GM13976 (cell line): ENCODE results near the gene BSPH1.
"Not testable (repeated sequence)": the region's sequence is repeated elsewhere in the genome, so short reads cannot be mapped to it uniquely, and the experiment has no call there.

Source experiments
- DNase-seq: peaks from one replicate; pipeline ENCODE4 v3.0.0; 2012; ENCODE audit warnings: low spot score
- CTCF ChIP-seq: IDR thresholded peaks from 2 replicates; pipeline ENCODE4 v1.5.1; 2012; ENCODE audit warnings: borderline replicate concordance, mild to moderate bottlenecking; ENCODE audit not compliant: insufficient read depth; ENCODE audit errors: extremely low read depth, missing control alignments, control extremely low read depth
- in situ Hi-C: fragments of 300-500 bp; cut with MboI; formaldehyde crosslinking; loops from one replicate; pipeline ENCODE4 v1.12.0; 2022; ENCODE audit warnings: low sequenced_read_pairs, mixed read lengths, inconsistent platforms; ENCODE audit not compliant: unreplicated experiment

Gene BSPH1

GRCh38 chr19:47920107-47920506 is 71.9 kb downstream of the BSPH1 start:
- in situ Hi-C loops: not testable (repeated sequence)
- peak; percentile 43 for TF ChIP-seq CTCF

More at GRCh38 chr19:47920107-47920506, 71.9 kb downstream of the BSPH1 start:
- DNase-seq: not testable (repeated sequence)
